OCI-LY7 (cell line): ENCODE data around the gene MYO9B.

Source experiments
- EZH2phosphoT487 ChIP-seq: fragments of 200-600 bp; sonication (generic); IDR thresholded peaks from 2 replicates; pipeline ENCODE4 v1.6.1; 2018; ENCODE audit warnings: low read depth, borderline replicate concordance, mild to moderate bottlenecking, mixed run types, antibody characterized with exemption, low read length, moderate library complexity, mixed read lengths
- TF ChIP-seq, protein P1 (sequence below): fragments of 200-600 bp; sonication (generic); conservative IDR thresholded peaks from 2 replicates; pipeline ENCODE4 v1.5.1; 2014; ENCODE audit warnings: mild to moderate bottlenecking, antibody characterized with exemption, low read length, moderate library complexity, mixed read lengths

DNA sequence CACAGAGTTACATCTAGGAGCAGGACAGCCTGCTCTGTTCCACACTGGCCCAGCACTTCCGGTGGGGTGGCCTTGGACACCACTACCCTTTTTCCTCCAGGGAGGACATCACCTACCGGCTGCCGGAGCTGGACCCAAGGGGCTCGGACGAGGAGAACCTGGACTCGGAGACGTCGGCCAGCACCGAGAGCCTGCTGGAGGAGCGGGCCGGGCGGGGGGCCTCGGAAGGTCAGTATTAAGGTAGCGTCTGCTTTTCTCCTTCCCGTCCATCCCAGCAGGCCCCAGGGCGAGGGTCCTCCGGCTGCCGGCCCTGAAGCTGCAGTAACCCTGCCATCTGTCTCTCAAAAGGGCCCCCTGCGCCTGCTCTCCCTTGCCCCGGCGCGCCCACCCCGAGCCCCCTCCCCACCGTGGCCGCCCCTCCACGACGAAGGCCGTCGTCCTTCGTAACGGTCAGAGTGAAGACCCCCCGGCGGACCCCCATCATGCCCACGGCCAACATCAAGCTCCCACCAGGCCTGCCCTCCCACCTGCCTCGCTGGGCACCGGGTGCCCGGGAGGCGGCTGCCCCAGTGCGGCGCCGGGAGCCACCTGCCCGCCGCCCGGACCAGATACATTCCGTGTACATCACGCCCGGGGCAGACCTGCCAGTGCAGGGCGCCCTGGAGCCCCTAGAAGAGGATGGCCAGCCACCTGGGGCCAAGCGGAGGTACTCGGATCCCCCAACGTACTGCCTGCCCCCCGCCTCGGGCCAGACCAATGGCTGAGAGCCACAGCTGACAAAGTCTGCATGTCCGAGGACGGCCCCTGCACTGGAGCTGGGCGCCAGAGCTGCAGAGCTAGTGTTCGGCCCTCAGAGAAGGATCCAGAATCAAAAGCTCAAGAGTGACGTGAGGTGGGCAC, 136.2 kb downstream of the MYO9B start:
- TF ChIP-seq, protein P1, sequence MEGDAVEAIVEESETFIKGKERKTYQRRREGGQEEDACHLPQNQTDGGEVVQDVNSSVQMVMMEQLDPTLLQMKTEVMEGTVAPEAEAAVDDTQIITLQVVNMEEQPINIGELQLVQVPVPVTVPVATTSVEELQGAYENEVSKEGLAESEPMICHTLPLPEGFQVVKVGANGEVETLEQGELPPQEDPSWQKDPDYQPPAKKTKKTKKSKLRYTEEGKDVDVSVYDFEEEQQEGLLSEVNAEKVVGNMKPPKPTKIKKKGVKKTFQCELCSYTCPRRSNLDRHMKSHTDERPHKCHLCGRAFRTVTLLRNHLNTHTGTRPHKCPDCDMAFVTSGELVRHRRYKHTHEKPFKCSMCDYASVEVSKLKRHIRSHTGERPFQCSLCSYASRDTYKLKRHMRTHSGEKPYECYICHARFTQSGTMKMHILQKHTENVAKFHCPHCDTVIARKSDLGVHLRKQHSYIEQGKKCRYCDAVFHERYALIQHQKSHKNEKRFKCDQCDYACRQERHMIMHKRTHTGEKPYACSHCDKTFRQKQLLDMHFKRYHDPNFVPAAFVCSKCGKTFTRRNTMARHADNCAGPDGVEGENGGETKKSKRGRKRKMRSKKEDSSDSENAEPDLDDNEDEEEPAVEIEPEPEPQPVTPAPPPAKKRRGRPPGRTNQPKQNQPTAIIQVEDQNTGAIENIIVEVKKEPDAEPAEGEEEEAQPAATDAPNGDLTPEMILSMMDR = no peak
- no peak for TF ChIP-seq EZH2phosphoT487
